ENCODE results near the gene KAT8. TPM values are rescaled to one million over a fixed set of nuclear protein-coding genes. Genes with fewer than 3 reads are reported as not detected.

Gene KAT8
- total and polyA plus RNA-seq, 2 of the 13 experiments (the other 11 are each of a cell fraction or from before 2014, with no cell fraction given), result 79.0 to 84.2 TPM

GRCh38 chr16:31157136-31157535 is 39.7 kb downstream of the KAT8 start:
- POLR2A ChIA-PET, result interaction anchor here (0.7 to 1.3 kb wide), 2 partner anchors 8 to 23 kb away, joined by 3 to 7 read pairs; partner anchors contain the start of gene FUS
- H3K4me3 ChIP-seq (replicated peaks in 1 of 3; ENCODE audit: insufficient read depth in 1 of 3, low read depth in 2 of 3, low read length in 3 of 3), result no peak overlapping the region
- H3K36me3 ChIP-seq (replicated peaks in 1 of 2; ENCODE audit: control insufficient read depth in 1 of 2, insufficient read depth in 2 of 2, low read length in 2 of 2), result no peaks in the 10 kb centered on the region
- FAIRE-seq (no peak), DNase-seq (ENCODE audit: low spot score) (no peak), ATAC-seq (peak; percentile 57)
- no peak overlapping the region for H3K27ac ChIP-seq (ENCODE audit: extremely low read length, insufficient read depth, low read length)
- BruUV-seq (replicated peaks), result no TSS peak
- peaks cover 4 to 32% of the 10 kb centered on the region in 2 experiments; a peak in 4 of 5 replicates for H3K27me3 ChIP-seq (ENCODE audit: control insufficient read depth in 1 of 2, insufficient read depth in 2 of 2, low read length in 2 of 2)
- intact Hi-C loops (cut with micrococcal nuclease; ENCODE audit: unreplicated experiment) (loop anchor here (5.0 kb wide), 2 partner anchors 50 to 130 kb away; partner anchors contain the start of gene BCKDK), in situ Hi-C loops (cut with HindIII; ENCODE audit: extremely low pct_ligation_motif_present, low pct_unique_long_range_greater_than_20kb) (no loop called here)
- CTCF ChIA-PET (ENCODE audit: low intra/inter-chr PET ratio, low total read pairs), result no interaction called here
- H2AFZ ChIP-seq (ENCODE audit: low read length), result no peak overlapping the region
- H3K4me1 ChIP-seq (ENCODE audit: insufficient read depth, low read length), result peaks cover 8% of the 10 kb centered on the region
- no peak for TF ChIP-seq SNAPC2 (CRISPR knock-in tag; IDR thresholded peaks at IDR 0.05)
- no peak for TF ChIP-seq SRF (IDR thresholded peaks at IDR 0.05; ENCODE audit: low read depth, low read length)
- TF ChIP-seq E2F1 (CRISPR knock-in tag; IDR thresholded peaks at IDR 0.05), result no peak
- peak; percentile 77; the same call in 1 of the 2 replicates for TF ChIP-seq EZH2 (conservative IDR thresholded peaks at IDR 0.05; ENCODE audit: low read depth, low read length)
- no peak overlapping the region for H3K9ac ChIP-seq (ENCODE audit: insufficient read depth, low read depth, low read length)
- 5% methylated on average over 8 of the region's 8 CpGs for whole genome bisulfite sequencing (ENCODE audit: low lambda C conversion rate)
- H4K20me1 ChIP-seq (ENCODE audit: insufficient read depth, low read length), result no peaks in the 10 kb centered on the region
- no peaks in the 10 kb centered on the region for H3K9me3 ChIP-seq (ENCODE audit: low read length)
- H3K79me2 ChIP-seq (ENCODE audit: insufficient read depth, low read length), result no peaks in the 10 kb centered on the region
- peak overlapping the region; percentile 58 for H3K4me2 ChIP-seq (ENCODE audit: low read depth, low read length)

- ChIA-PET CTCF (ENCODE audit: low intra/inter-chr PET ratio, low total read pairs) (no interaction called here), POLR2A (interaction anchor here (1.7 to 1.9 kb wide), 2 partner anchors 13 to 50 kb away, joined by 3 to 10 read pairs; partner anchors contain the start of genes FUS and KAT8)
- in situ Hi-C loops (cut with HindIII; ENCODE audit: extremely low pct_ligation_motif_present, low pct_unique_long_range_greater_than_20kb), result no loop called here
- H3K36me3 ChIP-seq (replicated peaks in 1 of 2; ENCODE audit: control insufficient read depth in 1 of 2, insufficient read depth in 2 of 2, low read length in 2 of 2), result no peaks in the 10 kb centered on the region
- no peak overlapping the region for H3K9ac ChIP-seq (ENCODE audit: insufficient read depth, low read depth, low read length)
- no peak overlapping the region for H3K4me3 ChIP-seq (replicated peaks in 1 of 3; ENCODE audit: insufficient read depth in 1 of 3, low read depth in 2 of 3, low read length in 3 of 3)
- DNase-seq (ENCODE audit: low spot score) (no peak), ATAC-seq (no peak), FAIRE-seq (no peak)
- intact Hi-C loops (cut with micrococcal nuclease; ENCODE audit: unreplicated experiment), result no loop called here
- no peak overlapping the region for H2AFZ ChIP-seq (ENCODE audit: low read length)
- H4K20me1 ChIP-seq (ENCODE audit: insufficient read depth, low read length), result no peaks in the 10 kb centered on the region
- H3K4me1 ChIP-seq (ENCODE audit: insufficient read depth, low read length), result peaks cover 36% of the 10 kb centered on the region
- H3K79me2 ChIP-seq (ENCODE audit: insufficient read depth, low read length), result no peaks in the 10 kb centered on the region
- no peak overlapping the region for H3K27ac ChIP-seq (ENCODE audit: extremely low read length, insufficient read depth, low read length)
- H3K9me3 ChIP-seq (ENCODE audit: low read length), result no peaks in the 10 kb centered on the region
- no peak overlapping the region for H3K4me2 ChIP-seq (ENCODE audit: low read depth, low read length)
- H3K27me3 ChIP-seq (ENCODE audit: control insufficient read depth in 1 of 2, insufficient read depth in 2 of 2, low read length in 2 of 2), result peaks cover 0 to 7% of the 10 kb centered on the region in 2 experiments; a peak in 1 of 5 replicates
- 48% methylated on average over 8 of the region's 8 CpGs for WGBS (ENCODE audit: low lambda C conversion rate)
- BruUV-seq (replicated peaks), result no TSS peak
- TF ChIP-seq FOSL2 (CRISPR knock-in tag; IDR thresholded peaks at IDR 0.05) (0 out of 2 replicates have a peak, but pooled peaks have one; percentile 25), ZNF3 (CRISPR knock-in tag; IDR thresholded peaks at IDR 0.05) (no peak), ZNF567 (CRISPR knock-in tag; IDR thresholded peaks at IDR 0.05; ENCODE audit: borderline replicate concordance) (no peak), BHLHE40 (IDR thresholded peaks at IDR 0.05; ENCODE audit: low read length) (no peak), MIER2 (CRISPR knock-in tag; IDR thresholded peaks at IDR 0.05) (no peak), MIER3 (CRISPR knock-in tag; IDR thresholded peaks at IDR 0.05; ENCODE audit: borderline replicate concordance) (no peak), NAIF1 (CRISPR knock-in tag; IDR thresholded peaks at IDR 0.05; ENCODE audit: borderline replicate concordance) (no peak), ZNF362 (CRISPR knock-in tag; IDR thresholded peaks at IDR 0.05; ENCODE audit: borderline replicate concordance) (peak; percentile 60; the same call in 1 of the 2 replicates), ZNF660 (CRISPR knock-in tag; IDR thresholded peaks at IDR 0.05; ENCODE audit: borderline replicate concordance, low read depth) (no peak), MLX (CRISPR knock-in tag; IDR thresholded peaks at IDR 0.05) (no peak), PCBP2 (optimal IDR thresholded peaks at IDR 0.05; ENCODE audit: low read depth, low read length, poor library complexity, severe bottlenecking) (no peak), SNAPC2 (CRISPR knock-in tag; IDR thresholded peaks at IDR 0.05) (no peak), BCL6 (CRISPR knock-in tag; IDR thresholded peaks at IDR 0.05) (no peak), GZF1 (CRISPR knock-in tag; IDR thresholded peaks at IDR 0.05) (no peak), ZNF558 (CRISPR knock-in tag; IDR thresholded peaks at IDR 0.05; ENCODE audit: borderline replicate concordance) (no peak)
Observed at GRCh38 chr16:31167315-31167714, 49.9 kb downstream of the KAT8 start.

Measured in HepG2 (cell line).